Upper lobe of left lung (tissue), 6 donors: ENCODE results near the gene ARRDC5. TPM values are rescaled to one million over a fixed set of nuclear protein-coding genes. Genes with fewer than 3 reads are reported as not detected.
"Not testable (repeated sequence)": the region's sequence is repeated elsewhere in the genome, so short reads cannot be mapped to it uniquely, and the experiment has no call there.

Experiments
- ATAC-seq, 2 donors: fragments of 200-7000 bp; cut with Tn5 transposase; one replicate each; pipeline ENCODE4 v1.9.1; 2022; ENCODE audit warnings: mild to moderate bottlenecking in 2 of 2, moderate library complexity in 2 of 2; ENCODE audit not compliant: low FRiP score in 2 of 2
- DNase-seq, 2 donors: peaks; one replicate each; pipeline ENCODE4 v3.0.0-alpha.2; 2019 to 2020
- H3K27ac ChIP-seq, 4 donors: fragments of 200-600 bp; sonication (generic); one replicate each; pipeline ENCODE4 v1.5.1; 2016 to 2019
- H3K27me3 ChIP-seq, 4 donors: fragments of 200-600 bp; sonication (generic); one replicate each; pipeline ENCODE4 v1.5.1; 2017 to 2019
- H3K36me3 ChIP-seq, 4 donors: fragments of 200-600 bp; sonication (generic); one replicate each; pipeline ENCODE4 v1.5.1; 2016 to 2019
- H3K4me1 ChIP-seq, 4 donors: fragments of 200-600 bp; sonication (generic); one replicate each; pipeline ENCODE4 v1.5.1; 2018 to 2019
- H3K4me3 ChIP-seq, 4 donors: fragments of 200-600 bp; sonication (generic); one replicate each; pipeline ENCODE4 v1.5.1; 2017 to 2019; ENCODE audit warnings: mild to moderate bottlenecking in 2 of 4, moderate library complexity in 1 of 4
- H3K9me3 ChIP-seq, 4 donors: fragments of 200-600 bp; sonication (generic); one replicate each; pipeline ENCODE4 v1.5.1; 2018 to 2019
- CTCF ChIP-seq, 6 experiments: fragments of 450-650 bp in 4 of 6; fragments of 200-600 bp in 2 of 6; sonication (generic) in 2 of 6; IDR thresholded peaks; one replicate each; pipeline ENCODE4 v1.5.1; 2016 to 2019; ENCODE audit warnings: antibody characterized with exemption in 6 of 6
- EP300 ChIP-seq, 4 donors: sonication (generic); formaldehyde crosslinking; IDR thresholded peaks; one replicate each; pipeline ENCODE4 v1.5.1; 2017; ENCODE audit warnings: antibody characterized with exemption in 4 of 4, control low read depth in 2 of 4
- POLR2A ChIP-seq, 4 donors: fragments of 450-650 bp; IDR thresholded peaks; one replicate each; pipeline ENCODE4 v1.5.1; 2016 to 2017; ENCODE audit warnings: antibody characterized with exemption in 4 of 4, mild to moderate bottlenecking in 2 of 4
- POLR2AphosphoS5 ChIP-seq, 2 donors: sonication (generic); formaldehyde crosslinking; IDR thresholded peaks; one replicate each; pipeline ENCODE4 v1.5.1; 2017; ENCODE audit warnings: antibody characterized with exemption in 2 of 2
- WGBS, 2 donors: methylation state at CpG; one replicate each; pipeline ENCODE4 v1.1.5; 2017 to 2018; 5-methylcytosine and 5-hydroxymethylcytosine counted together
- total RNA-seq, 6 donors: library from RNA; depleted of rRNA in 4 of 6; stranded (reverse); fragments of >200 nt in 4 of 6; gene quantifications; one replicate each; pipeline versions ENCODE4 v1.1.0 to v1.2.1, GENCODE V29; 2016 to 2021
- donor health status: DM: no; HTN: no; CAD: no; lungs with moderate emphysema.
- donor health status: DM: no; HTN: yes; CAD: no; lungs with severe emphysema.

Gene ARRDC5
- total RNA-seq, 6 donors from 2014 or later = 0.34 to 6.8 (median 0.83) TPM; not detected in 1

- Histone ChIP-seq H3K36me3 (no peaks in the 10 kb centered on the region), H3K27ac (no peak overlapping the region), H3K27me3 (peaks cover 0 to 7% (median 2%) of the 10 kb centered on the region in 4 donors), H3K4me3 (no peak overlapping the region), H3K9me3 (no peaks in the 10 kb centered on the region), H3K4me1 (peaks cover 21 to 35% (median 27%) of the 10 kb centered on the region in 4 donors)
- ATAC-seq = no peak
- 85 to 87% methylated on average over 5 of the region's 5 CpGs for WGBS, 2 donors
- TF ChIP-seq CTCF (IDR thresholded peaks at IDR 0.05) (no peak), EP300 (IDR thresholded peaks at IDR 0.05) (no peak), POLR2AphosphoS5 (IDR thresholded peaks at IDR 0.05) (no peak), POLR2A (IDR thresholded peaks at IDR 0.05) (no peak)
- DNase-seq = no peak
These were observed 5.7 kb upstream of the ARRDC5 start for GRCh38 chr19:4908360-4908759.

GRCh38 chr19:4906963-4907362 is 4.3 kb upstream of the ARRDC5 start:
- H3K4me1 ChIP-seq = peaks cover 21 to 32% (median 23%) of the 10 kb centered on the region in 4 donors
- H3K27me3 ChIP-seq = peaks cover 0 to 7% (median 2%) of the 10 kb centered on the region in 4 donors
- no peak for ATAC-seq
- 89 to 90% methylated on average over 8 of the region's 8 CpGs for WGBS, 2 donors
- no peaks in the 10 kb centered on the region for H3K36me3 ChIP-seq
- H3K27ac ChIP-seq = no peak overlapping the region
- no peak for TF ChIP-seq POLR2A (IDR thresholded peaks at IDR 0.05)
- no peak for TF ChIP-seq POLR2AphosphoS5 (IDR thresholded peaks at IDR 0.05)
- TF ChIP-seq EP300 (IDR thresholded peaks at IDR 0.05) = no peak
- no peak for TF ChIP-seq CTCF (IDR thresholded peaks at IDR 0.05)
- no peaks in the 10 kb centered on the region for H3K9me3 ChIP-seq
- DNase-seq = no peak
- H3K4me3 ChIP-seq = no peak overlapping the region

- Histone ChIP-seq H3K9me3 (no peaks in the 10 kb centered on the region), H3K4me1 (peaks cover 4 to 9% (median 5%) of the 10 kb centered on the region in 4 donors), H3K27me3 (peaks cover 0 to 6% (median 2%) of the 10 kb centered on the region in 4 donors), H3K27ac (no peak overlapping the region), H3K36me3 (no peaks in the 10 kb centered on the region), H3K4me3 (no peak overlapping the region)
- no peak for DNase-seq
- TF ChIP-seq POLR2AphosphoS5 (IDR thresholded peaks at IDR 0.05) (no peak), EP300 (IDR thresholded peaks at IDR 0.05) (no peak), POLR2A (IDR thresholded peaks at IDR 0.05) (no peak), CTCF (IDR thresholded peaks at IDR 0.05) (no peak)
- ATAC-seq = no peak
- 80 to 81% methylated on average over 3 of the region's 3 CpGs for WGBS, 2 donors
These were observed 1.8 kb upstream of the ARRDC5 start for GRCh38 chr19:4904481-4904880.

GRCh38 chr19:4900879-4901278 is 1.8 kb downstream of the ARRDC5 start:
- not testable (repeated sequence) for DNase-seq, H3K36me3 ChIP-seq, H3K4me3 ChIP-seq, H3K9me3 ChIP-seq, ATAC-seq, H3K4me1 ChIP-seq, H3K27ac ChIP-seq, H3K27me3 ChIP-seq
- WGBS, 2 donors = 67 to 78% methylated on average over 13 of the region's 13 CpGs

GRCh38 chr19:4897146-4897545 is 5.5 kb downstream of the ARRDC5 start:
- WGBS, 2 donors = 86 to 93% methylated on average over 7 of the region's 7 CpGs
- H3K9me3 ChIP-seq = no peaks in the 10 kb centered on the region

More at GRCh38 chr19:4897146-4897545, 5.5 kb downstream of the ARRDC5 start:
- no peak overlapping the region for H3K4me3 ChIP-seq
- H3K27ac ChIP-seq = no peak overlapping the region
- DNase-seq = no peak
- no peaks in the 10 kb centered on the region for H3K27me3 ChIP-seq
- ATAC-seq = no peak
- H3K36me3 ChIP-seq = no peaks in the 10 kb centered on the region
- no peak for TF ChIP-seq POLR2AphosphoS5 (IDR thresholded peaks at IDR 0.05)
- no peak for TF ChIP-seq EP300 (IDR thresholded peaks at IDR 0.05)
- TF ChIP-seq POLR2A (IDR thresholded peaks at IDR 0.05) = no peak
- TF ChIP-seq CTCF (IDR thresholded peaks at IDR 0.05) = no peak
- no peaks in the 10 kb centered on the region for H3K4me1 ChIP-seq
